Activated CD8-positive, alpha-beta T cell treated with anti-CD3 and anti-CD28 coated beads, Interleukin-2, amount 10 ng/mL, durations not matched to agents 7 days and 5 days (primary cell): Measurements from ENCODE around the gene MRPL42. TPM values are rescaled to one million over a fixed set of nuclear protein-coding genes. Genes with fewer than 3 reads are reported as not detected.
"Not testable (repeated sequence)": the region's sequence is repeated elsewhere in the genome, so short reads cannot be mapped to it uniquely, and the experiment has no call there.

ENCODE experiments used
- ATAC-seq: fragments of 150-1000 bp; cut with Tn5 transposase; one replicate; pipeline ENCODE4 v1.10.0; 2021; ENCODE audit warnings: moderate library complexity
- CTCF ChIA-PET: fragments of 350-600 bp; sonication (Branson Sonifier 250); formaldehyde crosslinking; loops from one replicate; lab custom pipeline; 2021; ENCODE audit warnings: antibody characterized with exemption; lab: Charles Lee
- POLR2A ChIA-PET: fragments of 350-600 bp; sonication (Branson Sonifier 250); formaldehyde crosslinking; loops from one replicate; lab custom pipeline; 2021; ENCODE audit warnings: antibody characterized with exemption; lab: Charles Lee
- DNase-seq: peaks from one replicate; pipeline ENCODE4 v3.0.0-alpha.2; 2020
- H3K27ac Mint-ChIP-seq: one replicate; pipeline ENCODE4 v1.8.0; 2021; ENCODE audit warnings: mild to moderate bottlenecking, mixed read lengths
- H3K27me3 Mint-ChIP-seq: one replicate; pipeline ENCODE4 v1.8.0; 2021; ENCODE audit warnings: low read depth, mixed read lengths
- H3K36me3 Mint-ChIP-seq: one replicate; pipeline ENCODE4 v1.8.0; 2021; ENCODE audit warnings: low read depth, mixed read lengths
- H3K4me1 Mint-ChIP-seq: one replicate; pipeline ENCODE4 v1.8.0; 2021; ENCODE audit warnings: low read depth, mixed read lengths
- H3K4me3 Mint-ChIP-seq: one replicate; pipeline ENCODE4 v1.8.0; 2021; ENCODE audit warnings: mild to moderate bottlenecking, mixed read lengths
- H3K9me3 Mint-ChIP-seq: one replicate; pipeline ENCODE4 v1.8.0; 2022; ENCODE audit warnings: mixed read lengths; ENCODE audit not compliant: insufficient read depth
- total RNA-seq, 2 experiments: library from RNA; stranded (reverse); gene quantifications; one replicate each; pipeline ENCODE4 v1.2.3, GENCODE V29; 2021

MRPL42 gene
- total RNA-seq, 2 experiments from 2014 or later: 55.8 to 57.0 TPM

DNA sequence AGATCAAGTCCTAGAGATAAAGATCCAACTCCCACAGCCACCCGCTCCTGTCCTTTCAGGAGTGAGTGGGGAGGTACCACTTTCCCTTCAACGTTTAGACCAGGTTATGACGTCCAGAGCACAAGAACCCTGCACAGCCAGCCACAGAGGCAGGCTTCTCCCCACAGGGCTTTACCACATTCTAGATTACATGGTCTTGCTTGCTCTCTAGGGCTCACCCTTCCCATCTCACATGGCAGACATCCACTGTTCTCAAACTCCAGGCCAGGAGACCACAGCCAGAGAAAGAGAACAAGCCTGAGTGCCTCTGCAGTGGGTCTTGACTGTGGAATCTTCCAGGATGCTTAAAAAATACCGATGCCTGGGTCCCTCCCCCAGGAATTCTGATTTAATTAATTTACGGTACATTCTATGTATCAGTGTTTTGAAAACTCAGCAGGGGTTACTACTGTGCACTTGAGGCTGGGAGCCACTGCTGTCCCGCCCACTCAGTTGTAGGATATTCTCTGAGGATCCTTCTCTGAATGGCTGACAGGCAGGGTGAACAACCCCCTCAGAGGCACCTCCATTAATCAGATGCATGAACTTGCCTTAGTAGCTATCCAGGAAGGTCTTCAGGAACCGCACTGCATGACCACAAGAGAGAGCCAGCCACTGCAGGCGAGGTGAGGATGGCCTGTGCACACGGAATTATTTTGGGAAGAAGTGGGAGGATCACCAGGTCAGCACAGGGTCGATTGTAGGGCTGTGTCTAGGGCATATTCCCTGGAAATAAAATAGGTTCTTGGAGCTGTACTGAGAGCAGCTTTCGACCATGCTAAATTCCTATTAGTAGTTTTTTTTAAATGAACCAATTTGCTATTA is 83.7 kb downstream of the MRPL42 start:
- POLR2A ChIA-PET: interaction anchor here (0.7 kb wide), 1 partner anchor 590 kb away, joined by 3 read pairs; no protein-coding TSS in a partner anchor
- CTCF ChIA-PET: no interaction called here
- H3K27ac Mint-ChIP-seq: no peak overlapping the region
- no peak overlapping the region for H3K4me3 Mint-ChIP-seq
- no peaks in the 10 kb centered on the region for H3K27me3 Mint-ChIP-seq
- DNase-seq (no peak), ATAC-seq (no peak)
- H3K36me3 Mint-ChIP-seq: peaks cover 3% of the 10 kb centered on the region
- H3K9me3 Mint-ChIP-seq: no peaks in the 10 kb centered on the region
- peaks cover 5% of the 10 kb centered on the region for H3K4me1 Mint-ChIP-seq

DNA sequence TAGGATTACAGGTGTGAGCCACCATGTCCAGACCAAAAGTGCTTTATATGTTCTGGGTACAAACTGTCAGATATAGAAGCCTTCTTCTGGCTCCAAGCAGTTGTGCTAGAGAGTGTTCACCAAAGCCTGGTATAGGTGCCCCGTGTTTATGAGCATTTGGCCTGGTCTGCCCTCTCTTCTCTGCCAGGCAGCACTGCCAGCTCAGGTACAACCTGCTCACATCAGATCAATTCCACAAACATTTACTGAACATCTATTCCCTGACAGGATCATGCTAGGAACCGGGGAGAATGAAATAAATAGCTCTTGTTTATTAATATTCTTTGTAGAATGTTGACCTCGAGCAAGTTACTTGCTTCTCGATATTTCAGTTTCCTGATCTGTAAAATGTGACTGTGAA is 85.1 kb downstream of the MRPL42 start:
- Mint-ChIP-seq H3K9me3 (peaks cover 4% of the 10 kb centered on the region), H3K4me1 (no peaks in the 10 kb centered on the region), H3K36me3 (peaks cover 8% of the 10 kb centered on the region), H3K27ac (no peak overlapping the region), H3K4me3 (no peak overlapping the region), H3K27me3 (no peaks in the 10 kb centered on the region)
- POLR2A ChIA-PET: no interaction called here
- ATAC-seq (no peak), DNase-seq (no peak)
- CTCF ChIA-PET: no interaction called here

DNA sequence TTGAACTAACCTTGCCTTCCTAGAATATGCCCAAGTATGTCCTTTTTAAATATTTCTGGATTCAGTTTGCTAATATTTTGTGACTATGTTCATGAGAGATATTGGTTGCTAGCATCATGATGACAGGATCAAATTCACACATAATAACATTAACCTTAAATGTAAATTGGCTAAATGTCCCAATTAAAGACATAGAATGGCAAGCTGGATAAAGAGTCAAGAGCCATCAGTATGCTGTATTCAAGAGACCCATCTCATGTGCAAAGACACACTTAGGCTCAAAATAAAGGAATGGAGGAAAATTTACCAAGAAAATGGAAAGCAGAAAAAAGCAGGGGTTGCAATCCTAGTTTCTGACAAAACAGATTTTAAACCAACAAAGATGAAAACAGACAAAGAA is 90.6 kb downstream of the MRPL42 start:
- ATAC-seq, DNase-seq, POLR2A ChIA-PET, H3K27ac Mint-ChIP-seq, H3K27me3 Mint-ChIP-seq, H3K4me3 Mint-ChIP-seq, H3K4me1 Mint-ChIP-seq: not testable (repeated sequence)
- H3K9me3 Mint-ChIP-seq: peaks cover 19% of the 10 kb centered on the region
- CTCF ChIA-PET: interaction anchor here (0.9 to 1.2 kb wide), 2 partner anchors 11 to 55 kb away, joined by 4 to 5 read pairs; no protein-coding TSS in a partner anchor
- H3K36me3 Mint-ChIP-seq: peaks cover 39% of the 10 kb centered on the region

DNA sequence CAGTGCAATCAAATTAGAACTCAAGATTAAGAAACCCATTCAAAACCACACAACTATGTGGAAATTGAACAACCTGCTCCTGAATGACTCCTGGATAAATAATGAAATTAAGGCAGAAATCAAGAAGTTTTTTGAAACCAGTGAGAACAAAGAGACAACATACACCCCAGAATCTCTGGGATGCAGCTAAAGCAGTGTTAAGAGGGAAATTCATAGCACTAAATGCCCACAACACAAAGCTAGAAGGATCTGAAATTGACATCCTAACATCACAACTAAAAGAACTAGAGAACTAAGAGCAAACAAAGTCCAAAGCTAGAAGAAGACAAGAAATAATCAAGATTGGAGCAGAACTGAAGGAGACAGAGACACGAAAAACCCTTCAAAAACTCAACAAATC is 91.4 kb downstream of the MRPL42 start:
- CTCF ChIA-PET: interaction anchor here (1.2 kb wide), 2 partner anchors 10 to 55 kb away, joined by 3 to 4 read pairs; no protein-coding TSS in a partner anchor
- H3K4me1 Mint-ChIP-seq, POLR2A ChIA-PET, ATAC-seq, H3K4me3 Mint-ChIP-seq, H3K27ac Mint-ChIP-seq, H3K27me3 Mint-ChIP-seq, DNase-seq: not testable (repeated sequence)
- Mint-ChIP-seq H3K9me3 (peaks cover 19% of the 10 kb centered on the region), H3K36me3 (peaks cover 39% of the 10 kb centered on the region)

DNA sequence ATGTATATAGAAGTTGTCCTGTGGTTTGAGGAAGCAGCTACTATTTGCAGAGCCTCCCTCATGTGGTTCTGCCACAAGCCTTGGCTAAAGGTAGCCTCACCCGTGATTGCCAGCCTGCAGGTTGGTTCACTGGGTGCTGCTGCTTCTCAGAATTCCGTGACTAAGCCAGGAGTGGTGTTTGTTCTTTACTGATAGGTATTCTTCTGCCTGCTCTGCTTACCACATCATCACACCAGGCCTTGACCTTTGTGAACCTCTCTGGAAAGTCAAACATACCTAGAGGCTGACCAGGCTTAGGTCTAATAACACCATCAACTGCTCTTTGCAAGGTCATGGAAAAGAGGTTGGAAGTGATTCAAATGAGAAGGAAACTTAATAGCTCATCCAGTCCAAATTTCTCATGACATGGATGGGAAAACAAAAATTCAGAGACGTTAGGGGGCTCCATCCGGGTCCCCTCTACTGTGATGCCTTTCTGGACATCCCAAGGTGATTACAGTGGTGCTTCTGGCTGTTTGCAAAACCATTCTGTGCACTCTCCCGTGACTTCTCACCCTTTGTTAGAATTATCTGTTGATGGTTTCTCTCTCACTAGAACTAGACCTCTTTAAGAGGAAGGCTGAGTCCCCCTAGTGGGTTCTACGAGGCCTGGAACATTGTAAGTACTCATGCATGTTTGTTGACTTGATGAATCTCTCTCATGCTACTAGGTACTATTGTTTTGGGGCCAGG is 96.7 kb downstream of the MRPL42 start:
- H3K4me3 Mint-ChIP-seq: no peak overlapping the region
- H3K9me3 Mint-ChIP-seq: peaks cover 2% of the 10 kb centered on the region
- CTCF ChIA-PET: interaction anchor here (0.9 to 2.5 kb wide), 4 partner anchors 27 to 537 kb away, joined by 3 to 14 read pairs (median 6); no protein-coding TSS in a partner anchor
- POLR2A ChIA-PET: no interaction called here
- H3K36me3 Mint-ChIP-seq: peaks cover 32% of the 10 kb centered on the region
- H3K27ac Mint-ChIP-seq: no peak overlapping the region
- ATAC-seq (peak; percentile 60), DNase-seq (peak; percentile 45)
- H3K4me1 Mint-ChIP-seq: peaks cover 10% of the 10 kb centered on the region
- H3K27me3 Mint-ChIP-seq: no peaks in the 10 kb centered on the region

DNA sequence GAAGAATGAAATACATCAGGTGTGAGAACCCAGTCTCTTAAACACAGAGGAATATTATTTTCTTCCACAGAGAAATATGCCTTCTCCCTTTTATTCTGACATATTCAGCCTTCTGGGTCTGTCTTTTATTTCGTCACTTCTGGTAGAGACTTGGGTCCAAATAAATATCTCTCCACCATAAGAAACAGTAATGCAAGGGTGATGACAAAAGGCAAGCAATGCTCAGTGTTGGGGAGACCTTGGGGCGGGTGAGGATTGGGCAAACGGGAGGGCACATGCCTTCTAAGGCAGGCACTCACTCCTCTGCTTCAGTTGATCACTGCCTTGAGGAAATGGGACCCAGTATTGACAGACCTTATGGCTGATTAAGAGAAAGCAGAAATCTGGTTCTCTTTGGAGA is 98.4 kb downstream of the MRPL42 start:
- no peaks in the 10 kb centered on the region for H3K27me3 Mint-ChIP-seq
- DNase-seq (no peak), ATAC-seq (no peak)
- no peak overlapping the region for H3K27ac Mint-ChIP-seq
- peaks cover 15% of the 10 kb centered on the region for H3K4me1 Mint-ChIP-seq
- no peaks in the 10 kb centered on the region for H3K9me3 Mint-ChIP-seq
- no peak overlapping the region for H3K4me3 Mint-ChIP-seq
- ChIA-PET POLR2A (no interaction called here), CTCF (interaction anchor here (10.7 kb wide), 1 partner anchor 536 kb away, joined by 178 read pairs; no protein-coding TSS in a partner anchor)
- H3K36me3 Mint-ChIP-seq: peaks cover 21% of the 10 kb centered on the region

Other genes with a start within 250 kb of the MRPL42 start
- gene NUDT4, start 89.6 kb upstream of the MRPL42 start, total RNA-seq: 10 to 100 TPM; 56.3 to 61.0 TPM
- gene UBE2N, start 25.6 kb upstream of the MRPL42 start, total RNA-seq: 100 to 1,000 TPM; 183 to 194 TPM
- gene SOCS2, start 105.2 kb downstream of the MRPL42 start, total RNA-seq: 10 to 100 TPM; 33.7 to 39.0 TPM
- gene CRADD, start 209.9 kb downstream of the MRPL42 start, total RNA-seq: 10 to 100 TPM; 10.8 to 14.6 TPM